ENCODE results near the gene TMX3. TPM values are rescaled to one million over a fixed set of nuclear protein-coding genes. Genes with fewer than 3 reads are reported as not detected.

The TMX3 gene
- total and polyA plus RNA-seq, 7 donors = 3.0 to 59.5 (median 40.9) TPM

- H3K27me3 ChIP-seq = no peaks in the 10 kb centered on the region
- no peaks in the 10 kb centered on the region for H3K36me3 ChIP-seq
- peak; percentile 64 for DNase-seq
- no peak overlapping the region for H3K4me3 ChIP-seq
- H3K9me3 ChIP-seq = no peaks in the 10 kb centered on the region
- peak overlapping the region in 3 of 4 donors; percentile 25 to 59 (median 32) for H3K27ac ChIP-seq
- intact Hi-C loops (cut with DNase I) = no loop called here
- peaks cover 0 to 19% (median 13%) of the 10 kb centered on the region in 4 donors for H3K4me1 ChIP-seq
- TF ChIP-seq EP300 (IDR thresholded peaks at IDR 0.05) (no peak), POLR2AphosphoS5 (IDR thresholded peaks at IDR 0.05) (no peak), POLR2A (IDR thresholded peaks at IDR 0.05) (no peak), CTCF (IDR thresholded peaks at IDR 0.05) (no peak)
These were observed 48.5 kb downstream of the TMX3 start for GRCh38 chr18:68666381-68666780.

- Histone ChIP-seq H3K4me1 (peaks cover 0 to 19% (median 13%) of the 10 kb centered on the region in 4 donors), H3K9me3 (no peaks in the 10 kb centered on the region), H3K4me3 (no peak overlapping the region), H3K27me3 (no peaks in the 10 kb centered on the region), H3K36me3 (no peaks in the 10 kb centered on the region), H3K27ac (peak overlapping the region in 2 of 4 donors; percentile 32 to 59)
- WGBS, 2 donors = 54 to 76% methylated on average over 1 of the region's 1 CpG
- DNase-seq = no peak
- intact Hi-C loops (cut with DNase I) = no loop called here
- TF ChIP-seq CTCF (IDR thresholded peaks at IDR 0.05) (no peak), EP300 (IDR thresholded peaks at IDR 0.05) (no peak), POLR2A (IDR thresholded peaks at IDR 0.05) (no peak), POLR2AphosphoS5 (IDR thresholded peaks at IDR 0.05) (no peak)
These were observed 49.3 kb downstream of the TMX3 start for GRCh38 chr18:68665628-68666027.

- intact Hi-C loops (cut with DNase I) = no loop called here
These were observed 52.2 kb downstream of the TMX3 start for GRCh38 chr18:68662754-68663153.

GRCh38 chr18:68660354-68661183 is 54.3 kb downstream of the TMX3 start:
- no peak overlapping the region for H3K27ac ChIP-seq
- peaks cover 0 to under 1% (median 0%) of the 10 kb centered on the region in 4 donors for H3K4me1 ChIP-seq
- no peak for DNase-seq
- intact Hi-C loops (cut with DNase I) = loop anchor here (1.0 kb wide), 1 partner anchor 1443 kb away; no protein-coding TSS in a partner anchor
- WGBS, 2 donors = 29 to 60% methylated on average over 5 of the region's 5 CpGs
- no peaks in the 10 kb centered on the region for H3K9me3 ChIP-seq
- no peaks in the 10 kb centered on the region for H3K27me3 ChIP-seq
- TF ChIP-seq EP300 (IDR thresholded peaks at IDR 0.05) (no peak), POLR2AphosphoS5 (IDR thresholded peaks at IDR 0.05) (no peak), CTCF (IDR thresholded peaks at IDR 0.05) (peak in 3 of 4 experiments; percentile 16 to 56 (median 36)), POLR2A (IDR thresholded peaks at IDR 0.05) (no peak)
- no peaks in the 10 kb centered on the region for H3K36me3 ChIP-seq
- no peak overlapping the region for H3K4me3 ChIP-seq

More at GRCh38 chr18:68662754-68663153, 52.2 kb downstream of the TMX3 start:
- Histone ChIP-seq H3K36me3 (no peaks in the 10 kb centered on the region), H3K4me1 (peaks cover 0 to 19% (median 13%) of the 10 kb centered on the region in 4 donors), H3K9me3 (no peaks in the 10 kb centered on the region), H3K4me3 (no peak overlapping the region), H3K27me3 (no peaks in the 10 kb centered on the region), H3K27ac (no peak overlapping the region)
- TF ChIP-seq EP300 (IDR thresholded peaks at IDR 0.05) (no peak), POLR2A (IDR thresholded peaks at IDR 0.05) (no peak), CTCF (IDR thresholded peaks at IDR 0.05) (no peak), POLR2AphosphoS5 (IDR thresholded peaks at IDR 0.05) (no peak)
- WGBS, 2 donors = 68 to 82% methylated on average over 4 of the region's 4 CpGs
- no peak for DNase-seq
